ENCODE results near the gene MRC1.
A peak's percentile ranks its signal among the peaks of the same experiment; 100 is the strongest.

The MRC1 gene

DNA sequence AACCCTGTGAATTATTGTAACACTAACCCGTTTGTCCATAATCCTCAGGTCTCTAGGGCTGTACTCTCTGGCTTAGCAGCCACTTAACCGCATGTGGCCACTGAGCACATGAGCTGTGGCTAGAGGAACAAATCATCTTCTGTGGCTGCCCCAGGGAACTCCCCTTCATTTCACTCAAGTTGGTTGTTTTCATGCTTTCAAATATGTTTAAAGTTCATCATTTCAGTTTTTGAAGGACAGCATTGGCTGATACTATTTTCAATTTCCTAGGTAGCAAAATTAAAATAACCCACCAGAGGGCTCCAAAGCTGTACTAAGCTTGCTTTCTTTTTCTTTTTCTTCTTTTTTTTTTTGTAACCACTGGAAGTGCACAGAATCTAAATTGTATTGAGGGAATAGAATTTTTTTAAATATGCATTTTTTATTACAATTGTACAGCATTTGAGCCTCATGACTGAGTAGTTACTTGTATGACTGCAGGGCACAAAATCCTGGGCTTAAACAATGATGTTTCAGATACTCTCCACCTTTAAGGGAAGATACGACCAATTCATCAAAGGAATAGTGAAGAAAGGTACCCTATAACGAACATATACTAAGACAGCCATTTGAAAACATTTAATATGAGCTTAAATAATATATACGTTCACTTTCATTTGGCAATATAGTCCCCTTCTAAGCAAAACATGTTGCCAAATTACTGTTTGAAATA is 38.6 kb downstream of the MRC1 start:
- in situ Hi-C loops (cut with HindIII; ENCODE audit: low pct_ligation_motif_present, low sequenced_read_pairs) = no loop called here
- DNase-seq = no peak
- Histone ChIP-seq H3K27me3 (replicated peaks) (no peaks in the 10 kb centered on the region), H3K36me3 (replicated peaks) (no peaks in the 10 kb centered on the region), H3K27ac (no peak overlapping the region), H3K4me3 (ENCODE audit: low read depth, low read length) (no peak overlapping the region)
- TF ChIP-seq CTCF (IDR thresholded peaks at IDR 0.05; ENCODE audit: low read depth, low read length, missing control alignments) = peak; percentile 18

DNA sequence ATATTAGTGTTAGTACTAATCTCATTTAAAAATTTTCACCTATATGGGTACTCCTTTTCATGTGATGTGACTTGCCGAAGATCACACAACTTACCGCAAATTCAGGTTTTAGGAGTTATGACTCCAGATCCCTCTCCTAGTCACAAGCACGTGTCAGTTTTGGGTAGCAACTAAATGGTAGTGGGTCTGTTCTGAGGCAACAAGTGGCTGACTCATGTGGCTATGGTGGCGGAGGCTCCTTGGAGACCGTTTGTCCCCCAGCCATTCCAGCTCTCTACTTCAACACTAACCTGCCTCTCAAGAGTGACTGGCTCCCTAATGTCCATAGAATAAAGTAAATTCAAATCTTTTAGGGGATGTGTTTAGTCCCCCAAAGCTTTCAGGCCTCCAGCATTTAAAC is 39.5 kb downstream of the MRC1 start:
- in situ Hi-C loops (cut with HindIII; ENCODE audit: low pct_ligation_motif_present, low sequenced_read_pairs) = no loop called here
- no peak for DNase-seq
- Histone ChIP-seq H3K27ac (no peak overlapping the region), H3K4me3 (ENCODE audit: low read depth, low read length) (no peak overlapping the region), H3K36me3 (replicated peaks) (no peaks in the 10 kb centered on the region), H3K27me3 (replicated peaks) (no peaks in the 10 kb centered on the region)
- no peak for TF ChIP-seq CTCF (IDR thresholded peaks at IDR 0.05; ENCODE audit: low read depth, low read length, missing control alignments)

- in situ Hi-C loops (cut with HindIII; ENCODE audit: low pct_ligation_motif_present, low sequenced_read_pairs) = no loop called here
- TF ChIP-seq CTCF (IDR thresholded peaks at IDR 0.05; ENCODE audit: low read depth, low read length, missing control alignments) = no peak
- no peak for DNase-seq
- H3K4me3 ChIP-seq (ENCODE audit: low read depth, low read length) = no peak overlapping the region
- H3K27ac ChIP-seq = no peak overlapping the region
- no peaks in the 10 kb centered on the region for H3K36me3 ChIP-seq (replicated peaks)
- no peaks in the 10 kb centered on the region for H3K27me3 ChIP-seq (replicated peaks)
Measured at GRCh38 chr10:17850501-17850900, 41.4 kb downstream of the MRC1 start.

- no peak overlapping the region for H3K27ac ChIP-seq
- no peaks in the 10 kb centered on the region for H3K27me3 ChIP-seq (replicated peaks)
- no peaks in the 10 kb centered on the region for H3K36me3 ChIP-seq (replicated peaks)
- no peak for TF ChIP-seq CTCF (IDR thresholded peaks at IDR 0.05; ENCODE audit: low read depth, low read length, missing control alignments)
- in situ Hi-C loops (cut with HindIII; ENCODE audit: low pct_ligation_motif_present, low sequenced_read_pairs) = no loop called here
- no peak overlapping the region for H3K4me3 ChIP-seq (ENCODE audit: low read depth, low read length)
- DNase-seq = no peak
Measured at GRCh38 chr10:17851611-17852010, 42.5 kb downstream of the MRC1 start.

DNA sequence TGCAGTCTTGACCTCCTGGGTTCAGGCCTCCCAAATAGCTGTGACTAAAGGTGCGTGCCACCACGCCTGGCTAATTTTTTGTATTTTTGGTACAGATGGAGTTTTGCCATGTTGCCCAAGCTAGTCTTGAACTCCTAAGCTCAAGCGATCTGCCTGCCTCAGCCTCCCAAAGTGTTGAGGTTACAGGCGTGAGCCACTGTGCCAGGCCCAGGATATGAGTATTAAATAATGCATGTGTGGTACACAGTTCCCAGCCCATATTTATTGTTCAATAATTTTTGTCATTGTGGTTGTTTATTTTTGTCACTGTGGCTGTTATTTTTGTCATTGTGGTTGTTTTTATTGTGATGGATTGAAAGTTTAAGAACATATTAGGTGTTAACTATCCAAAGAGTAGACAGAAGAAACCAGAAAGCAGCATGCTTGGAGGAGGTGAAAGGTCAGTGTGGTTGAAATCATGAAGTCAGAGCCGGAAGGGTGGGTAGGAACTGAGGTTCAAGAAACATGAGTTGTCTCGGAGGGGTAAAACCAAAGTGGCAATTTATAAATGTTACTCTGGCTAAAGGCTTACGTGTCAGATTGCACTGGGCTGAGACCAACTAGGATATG is 45.0 kb downstream of the MRC1 start:
- Histone ChIP-seq H3K27me3 (replicated peaks) (no peaks in the 10 kb centered on the region), H3K36me3 (replicated peaks) (no peaks in the 10 kb centered on the region), H3K4me3 (ENCODE audit: low read depth, low read length) (no peak overlapping the region), H3K27ac (no peak overlapping the region)
- no peak for TF ChIP-seq CTCF (IDR thresholded peaks at IDR 0.05; ENCODE audit: low read depth, low read length, missing control alignments)
- in situ Hi-C loops (cut with HindIII; ENCODE audit: low pct_ligation_motif_present, low sequenced_read_pairs) = no loop called here
- no peak for DNase-seq

DNA sequence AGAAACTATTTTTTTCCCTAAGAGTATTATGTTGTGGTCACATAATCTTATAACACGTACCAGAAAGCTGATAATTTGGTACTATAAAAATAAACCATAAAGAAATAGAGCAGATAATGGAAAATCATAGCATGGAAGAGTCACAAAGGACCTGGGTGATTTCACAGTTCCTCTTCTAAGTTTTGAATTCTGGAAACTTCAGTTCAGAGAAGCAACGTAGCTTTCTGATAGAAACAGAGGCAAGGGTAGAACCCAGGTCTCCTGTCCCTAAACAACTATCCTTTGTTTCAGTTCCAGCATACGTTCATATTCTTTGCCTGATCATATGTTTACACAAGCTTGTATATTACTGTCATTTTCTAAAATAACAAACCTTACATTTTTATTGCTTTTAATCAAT is 47.9 kb downstream of the MRC1 start:
- in situ Hi-C loops (cut with HindIII; ENCODE audit: low pct_ligation_motif_present, low sequenced_read_pairs) = no loop called here
- H3K27ac ChIP-seq = no peak overlapping the region
- no peaks in the 10 kb centered on the region for H3K36me3 ChIP-seq (replicated peaks)
- TF ChIP-seq CTCF (IDR thresholded peaks at IDR 0.05; ENCODE audit: low read depth, low read length, missing control alignments) = no peak
- H3K4me3 ChIP-seq (ENCODE audit: low read depth, low read length) = no peak overlapping the region
- no peaks in the 10 kb centered on the region for H3K27me3 ChIP-seq (replicated peaks)
- DNase-seq = no peak
